Neural cell (in vitro differentiated cells): ENCODE measurements around the gene MYRF. TPM values are rescaled to one million over a fixed set of nuclear protein-coding genes. Genes with fewer than 3 reads are reported as not detected.

ENCODE experiments used
- H2AFZ ChIP-seq: fragments of 200-600, 300-800 bp; sonication (generic), shearing (Covaris generic); 2 replicates; pipeline ENCODE4 v1.6.0; 2014; ENCODE audit warnings: low read depth, mild to moderate bottlenecking, antibody characterized with exemption, low read length, moderate library complexity
- H3F3A ChIP-seq: fragments of 200-600 bp; shearing (Covaris generic); 2 replicates; pipeline ENCODE4 v1.6.1; 2016; ENCODE audit warnings: mild to moderate bottlenecking, moderate library complexity, mixed read lengths, antibody characterized with exemption, low read length; ENCODE audit not compliant: insufficient read depth, poor library complexity, severe bottlenecking
- H3K27ac ChIP-seq: fragments of 200-600, 300-800 bp; sonication (generic), shearing (Covaris generic); 2 replicates; pipeline ENCODE4 v1.5.1; 2014; ENCODE audit warnings: mild to moderate bottlenecking, low read length, moderate library complexity
- H3K27me3 ChIP-seq: fragments of 300-800, 200-600 bp; sonication (generic), shearing (Covaris generic); 2 replicates; pipeline ENCODE4 v1.6.0; 2014; ENCODE audit warnings: mild to moderate bottlenecking, low read depth, low read length, moderate library complexity; ENCODE audit not compliant: insufficient read depth
- H3K36me3 ChIP-seq: fragments of 300-800, 200-600 bp; sonication (generic), shearing (Covaris generic); 2 replicates; pipeline ENCODE4 v1.5.1; 2014; ENCODE audit warnings: mild to moderate bottlenecking, antibody characterized with exemption, low read length, moderate library complexity; ENCODE audit not compliant: insufficient read depth
- H3K4me2 ChIP-seq: fragments of 300-800, 200-600 bp; sonication (generic), shearing (Covaris generic); 2 replicates; pipeline ENCODE4 v1.6.0; 2014; ENCODE audit warnings: mild to moderate bottlenecking, low read length
- H3K4me3 ChIP-seq: fragments of 300-800, 200-600 bp; sonication (generic), shearing (Covaris generic); 2 replicates; pipeline ENCODE4 v1.5.1; 2014; ENCODE audit warnings: mild to moderate bottlenecking, low read length, moderate library complexity
- H3K79me2 ChIP-seq: fragments of 200-600 bp; shearing (Covaris generic); replicated peaks from 2 replicates; pipeline ENCODE4 v1.6.0; 2014; ENCODE audit warnings: mild to moderate bottlenecking, low read length, moderate library complexity; ENCODE audit not compliant: insufficient read depth
- H3K9ac ChIP-seq: fragments of 300-800, 200-600 bp; sonication (generic), shearing (Covaris generic); 2 replicates; pipeline ENCODE4 v1.6.1; 2016; ENCODE audit warnings: mild to moderate bottlenecking, low read length, mixed read lengths
- H3K9me2 ChIP-seq: fragments of 200-600 bp; shearing (Covaris generic); 2 replicates; pipeline ENCODE4 v1.6.1; 2016; ENCODE audit warnings: mild to moderate bottlenecking, low read length, mixed read lengths; ENCODE audit not compliant: insufficient read depth
- H3K9me3 ChIP-seq: fragments of 200-600, 300-800 bp; sonication (generic), shearing (Covaris generic); 2 replicates; pipeline ENCODE4 v1.6.1; 2016; ENCODE audit warnings: mild to moderate bottlenecking, mixed run types, low read length, moderate library complexity, mixed read lengths
- H4K20me1 ChIP-seq: fragments of 200-600 bp; shearing (Covaris generic); 2 replicates; pipeline ENCODE4 v1.6.1; 2016; ENCODE audit warnings: mild to moderate bottlenecking, mixed run types; ENCODE audit not compliant: insufficient read depth
- CTCF ChIP-seq: fragments of 450-650 bp; IDR thresholded peaks from 2 replicates; pipeline ENCODE4 v1.5.1; 2014; ENCODE audit warnings: antibody characterized with exemption, mild to moderate bottlenecking, moderate library complexity; ENCODE audit not compliant: poor library complexity, severe bottlenecking
- EP300 ChIP-seq: fragments of 450-650 bp; conservative IDR thresholded peaks from 2 replicates; pipeline ENCODE4 v1.6.1; 2014; ENCODE audit warnings: antibody characterized with exemption, mild to moderate bottlenecking, moderate library complexity; ENCODE audit not compliant: poor library complexity, severe bottlenecking
- EZH2 ChIP-seq: fragments of 200-600, 300-800 bp; shearing (Covaris generic), sonication (generic); IDR thresholded peaks from 2 replicates; pipeline ENCODE4 v1.6.1; 2014; ENCODE audit warnings: antibody characterized with exemption, low read length, borderline replicate concordance, mild to moderate bottlenecking; ENCODE audit not compliant: insufficient read depth, poor library complexity, severe bottlenecking
- MXI1 ChIP-seq: fragments of 450-650 bp; conservative IDR thresholded peaks from 2 replicates; pipeline ENCODE4 v1.6.1; 2014; ENCODE audit warnings: antibody characterized with exemption, mild to moderate bottlenecking; ENCODE audit not compliant: poor library complexity, severe bottlenecking
- POLR2AphosphoS5 ChIP-seq: IDR thresholded peaks from 2 replicates; pipeline ENCODE4 v1.6.1; 2012
- RAD21 ChIP-seq: fragments of 450-650 bp; conservative IDR thresholded peaks from 2 replicates; pipeline ENCODE4 v1.6.1; 2014; ENCODE audit warnings: antibody characterized with exemption, mild to moderate bottlenecking, moderate library complexity
- REST ChIP-seq: IDR thresholded peaks from 2 replicates; pipeline ENCODE4 v1.6.1; 2012; ENCODE audit warnings: borderline replicate concordance
- SMC3 ChIP-seq: fragments of 450-650 bp; conservative IDR thresholded peaks from 2 replicates; pipeline ENCODE4 v1.6.1; 2014; ENCODE audit warnings: antibody characterized with exemption, mild to moderate bottlenecking, moderate library complexity; ENCODE audit not compliant: poor library complexity
- TAF1 ChIP-seq: IDR thresholded peaks from 2 replicates; pipeline ENCODE4 v1.6.1; 2012; ENCODE audit warnings: low read depth
- polyA plus RNA-seq: library from polyadenylated mRNA; depleted of rRNA; stranded (reverse); fragments of >200 nt; gene quantifications from 2 replicates; pipeline ENCODE4 v1.2.3, GENCODE V29; 2014

MYRF gene
- polyA plus RNA-seq, 1 donor from 2014 or later: 0.16 TPM

- Histone ChIP-seq H3K9me2 (no peaks in the 10 kb centered on the region), H3F3A (no peaks in the 10 kb centered on the region), H4K20me1 (no peaks in the 10 kb centered on the region), H3K27ac (no peak overlapping the region), H3K36me3 (peaks cover 6% of the 10 kb centered on the region), H3K27me3 (no peaks in the 10 kb centered on the region), H3K4me2 (no peak overlapping the region), H3K9ac (no peak overlapping the region), H3K4me3 (no peak overlapping the region), H3K79me2 (no peaks in the 10 kb centered on the region), H3K9me3 (no peaks in the 10 kb centered on the region), H2AFZ (no peak overlapping the region)
- TF ChIP-seq EP300: no peak
- no peak for TF ChIP-seq MXI1
- TF ChIP-seq POLR2AphosphoS5: no peak
- TF ChIP-seq SMC3: no peak
- TF ChIP-seq CTCF: no peak
- TF ChIP-seq EZH2: no peak
- no peak for TF ChIP-seq TAF1
Observed at GRCh38 chr11:61803889-61804647, 51.6 kb downstream of the MYRF start.

- H3K36me3 ChIP-seq: peaks cover 6% of the 10 kb centered on the region
- no peaks in the 10 kb centered on the region for H3K79me2 ChIP-seq
- H3K4me2 ChIP-seq: no peak overlapping the region
- no peak overlapping the region for H2AFZ ChIP-seq
- H4K20me1 ChIP-seq: no peaks in the 10 kb centered on the region
- H3K27ac ChIP-seq: no peak overlapping the region
- no peaks in the 10 kb centered on the region for H3F3A ChIP-seq
- TF ChIP-seq TAF1 (no peak), REST (no peak), MXI1 (no peak), SMC3 (no peak), RAD21 (no peak)
- H3K9me3 ChIP-seq: no peaks in the 10 kb centered on the region
- no peaks in the 10 kb centered on the region for H3K9me2 ChIP-seq
- H3K27me3 ChIP-seq: no peaks in the 10 kb centered on the region
- no peak overlapping the region for H3K4me3 ChIP-seq
- H3K9ac ChIP-seq: no peak overlapping the region
Observed at GRCh38 chr11:61805146-61805545, 52.7 kb downstream of the MYRF start.
